ENCODE data around the gene DSCAM. TPM values are rescaled to one million over a fixed set of nuclear protein-coding genes. Genes with fewer than 3 reads are reported as not detected.

The DSCAM gene
- total RNA-seq, 2 donors from 2014 or later = 0.05 TPM; not detected in 1

GRCh38 chr21:40056031-40056430 is 790.9 kb downstream of the DSCAM start:
- Histone ChIP-seq H3K4me1 (no peaks in the 10 kb centered on the region), H3K9me3 (no peaks in the 10 kb centered on the region), H3K9ac (ENCODE audit: low read depth in 2 of 2, low read length in 2 of 2) (no peak overlapping the region), H3K27ac (no peak overlapping the region), H3K36me3 (no peaks in the 10 kb centered on the region), H3K4me3 (no peak overlapping the region), H3K27me3 (no peaks in the 10 kb centered on the region)
- DNase-seq = no peak
- no peak for TF ChIP-seq CTCF (IDR thresholded peaks at IDR 0.05)
- intact Hi-C loops (cut with DNase I) = no loop called here

- intact Hi-C loops (cut with DNase I) = no loop called here
- no peaks in the 10 kb centered on the region for H3K4me1 ChIP-seq
- no peak for TF ChIP-seq CTCF (IDR thresholded peaks at IDR 0.05)
- no peak overlapping the region for H3K27ac ChIP-seq
- no peaks in the 10 kb centered on the region for H3K9me3 ChIP-seq
- H3K4me3 ChIP-seq = no peak overlapping the region
- H3K36me3 ChIP-seq = no peaks in the 10 kb centered on the region
- H3K9ac ChIP-seq (ENCODE audit: low read depth in 2 of 2, low read length in 2 of 2) = no peak overlapping the region
- H3K27me3 ChIP-seq = no peaks in the 10 kb centered on the region
- DNase-seq = peak; percentile 75
Observed at GRCh38 chr21:40054403-40054802, 792.6 kb downstream of the DSCAM start.

- Histone ChIP-seq H3K4me1 (no peaks in the 10 kb centered on the region), H3K9me3 (no peaks in the 10 kb centered on the region), H3K27ac (no peak overlapping the region), H3K27me3 (no peaks in the 10 kb centered on the region), H3K4me3 (no peak overlapping the region), H3K9ac (ENCODE audit: low read depth in 2 of 2, low read length in 2 of 2) (no peak overlapping the region), H3K36me3 (no peaks in the 10 kb centered on the region)
- TF ChIP-seq CTCF (IDR thresholded peaks at IDR 0.05) = no peak
- intact Hi-C loops (cut with DNase I) = no loop called here
- no peak for DNase-seq
Observed at GRCh38 chr21:40053007-40053406, 794.0 kb downstream of the DSCAM start.

- H3K27me3 ChIP-seq = no peaks in the 10 kb centered on the region
- no peak overlapping the region for H3K4me3 ChIP-seq
- intact Hi-C loops (cut with DNase I) = no loop called here
- no peak overlapping the region for H3K27ac ChIP-seq
- no peaks in the 10 kb centered on the region for H3K4me1 ChIP-seq
- TF ChIP-seq CTCF (IDR thresholded peaks at IDR 0.05) = no peak
- no peak for DNase-seq
- H3K9me3 ChIP-seq = no peaks in the 10 kb centered on the region
- no peak overlapping the region for H3K9ac ChIP-seq (ENCODE audit: low read depth in 2 of 2, low read length in 2 of 2)
- H3K36me3 ChIP-seq = no peaks in the 10 kb centered on the region
Observed at GRCh38 chr21:40052276-40052675, 794.7 kb downstream of the DSCAM start.

- H3K4me1 ChIP-seq = no peaks in the 10 kb centered on the region
- no peaks in the 10 kb centered on the region for H3K36me3 ChIP-seq
- TF ChIP-seq CTCF (IDR thresholded peaks at IDR 0.05) = no peak
- DNase-seq = no peak
- no peak overlapping the region for H3K4me3 ChIP-seq
- H3K9ac ChIP-seq (ENCODE audit: low read depth in 2 of 2, low read length in 2 of 2) = no peak overlapping the region
- H3K27ac ChIP-seq = no peak overlapping the region
- H3K27me3 ChIP-seq = no peaks in the 10 kb centered on the region
- H3K9me3 ChIP-seq = no peaks in the 10 kb centered on the region
- intact Hi-C loops (cut with DNase I) = no loop called here
Observed at GRCh38 chr21:40051801-40052200, 795.2 kb downstream of the DSCAM start.

- Histone ChIP-seq H3K4me1 (no peaks in the 10 kb centered on the region), H3K36me3 (no peaks in the 10 kb centered on the region), H3K27me3 (no peaks in the 10 kb centered on the region), H3K9me3 (no peaks in the 10 kb centered on the region), H3K4me3 (no peak overlapping the region), H3K9ac (ENCODE audit: low read depth in 2 of 2, low read length in 2 of 2) (no peak overlapping the region), H3K27ac (no peak overlapping the region)
- TF ChIP-seq CTCF (IDR thresholded peaks at IDR 0.05) = no peak
- no peak for DNase-seq
- intact Hi-C loops (cut with DNase I) = no loop called here
Observed at GRCh38 chr21:40049931-40050290, 797.0 kb downstream of the DSCAM start.

Measured in colonic mucosa (tissue), 4 donors.